Dermis microvascular lymphatic vessel endothelial cell (primary cell): ENCODE measurements around the gene SACS. TPM values are rescaled to one million over a fixed set of nuclear protein-coding genes. Genes with fewer than 3 reads are reported as not detected.

ENCODE experiments used
- DNase-seq, 2 donors: peaks; one replicate each; pipeline versions ENCODE4 v3.0.0 to v3.0.0-alpha.2; 2010; ENCODE audit warnings: low read depth in 2 of 2
- total RNA-seq: library from RNA; depleted of rRNA; stranded (reverse); fragments of >200 nt; gene quantifications from 2 replicates; pipeline ENCODE4 v1.2.1, GENCODE V29; 2014

The SACS gene
- total RNA-seq = 25.8 and 35.0 TPM in 2 replicates

GRCh38 chr13:23433171-23434153 is at the start of gene SACS:
Gene SACS, minus strand, starts transcription at chr13:23433702. Its CDS starts 22,463 bp downstream, at chr13:23411239.
- DNase-seq = peak in 1 of 2 donors; percentile 46

- DNase-seq = no peak
Observed at GRCh38 chr13:23480324-23480723, 46.8 kb upstream of the SACS start.

- no peak for DNase-seq
Observed at GRCh38 chr13:23477101-23477500, 43.6 kb upstream of the SACS start.

- no peak for DNase-seq
Observed at GRCh38 chr13:23473221-23473620, 39.7 kb upstream of the SACS start.

GRCh38 chr13:23472189-23472588 is 38.7 kb upstream of the SACS start:
- DNase-seq = no peak

GRCh38 chr13:23470790-23471614 is 37.5 kb upstream of the SACS start:
- no peak for DNase-seq

- DNase-seq = no peak
Observed at GRCh38 chr13:23469951-23470421, 36.5 kb upstream of the SACS start.

- DNase-seq = no peak
Observed at GRCh38 chr13:23468811-23469210, 35.3 kb upstream of the SACS start.

- DNase-seq = no peak
Observed at GRCh38 chr13:23467932-23468278, 34.4 kb upstream of the SACS start.

- DNase-seq = peak in 1 of 2 donors; percentile 4
Observed at GRCh38 chr13:23467048-23467931, 33.8 kb upstream of the SACS start.

- DNase-seq = peak; percentile 41 to 71
Observed at GRCh38 chr13:23466144-23467002, 32.9 kb upstream of the SACS start.

- DNase-seq = no peak
Observed at GRCh38 chr13:23463661-23464060, 30.2 kb upstream of the SACS start.

GRCh38 chr13:23462815-23463559 is 29.5 kb upstream of the SACS start:
- no peak for DNase-seq

- DNase-seq = no peak
Observed at GRCh38 chr13:23461544-23461943, 28.0 kb upstream of the SACS start.

- no peak for DNase-seq
Observed at GRCh38 chr13:23460921-23461320, 27.4 kb upstream of the SACS start.

- no peak for DNase-seq
Observed at GRCh38 chr13:23460309-23460708, 26.8 kb upstream of the SACS start.

GRCh38 chr13:23458989-23459388 is 25.5 kb upstream of the SACS start:
- DNase-seq = no peak

GRCh38 chr13:23456437-23457210 is 23.1 kb upstream of the SACS start:
- no peak for DNase-seq
